Astrocyte of the spinal cord (primary cell): ENCODE results near the gene DNALI1.

Experiments used
- DNase-seq: peaks from one replicate; pipeline ENCODE4 v3.0.0; 2011; ENCODE audit warnings: low read depth, low spot score
- H3K4me3 ChIP-seq: 2 replicates; pipeline ENCODE4 v1.5.1; 2011; ENCODE audit warnings: low read depth, mild to moderate bottlenecking, low read length, moderate library complexity
- in situ Hi-C: cut with HindIII; loops from 2 replicates; pipeline ENCODE4 v1.10.0; 2017; ENCODE audit warnings: low sequenced_read_pairs
- TF ChIP-seq, protein P1 (sequence below): IDR thresholded peaks from 2 replicates; pipeline ENCODE4 v1.5.1; 2012; ENCODE audit warnings: low read depth, mild to moderate bottlenecking, low read length, inconsistent platforms

DNALI1 gene

DNA sequence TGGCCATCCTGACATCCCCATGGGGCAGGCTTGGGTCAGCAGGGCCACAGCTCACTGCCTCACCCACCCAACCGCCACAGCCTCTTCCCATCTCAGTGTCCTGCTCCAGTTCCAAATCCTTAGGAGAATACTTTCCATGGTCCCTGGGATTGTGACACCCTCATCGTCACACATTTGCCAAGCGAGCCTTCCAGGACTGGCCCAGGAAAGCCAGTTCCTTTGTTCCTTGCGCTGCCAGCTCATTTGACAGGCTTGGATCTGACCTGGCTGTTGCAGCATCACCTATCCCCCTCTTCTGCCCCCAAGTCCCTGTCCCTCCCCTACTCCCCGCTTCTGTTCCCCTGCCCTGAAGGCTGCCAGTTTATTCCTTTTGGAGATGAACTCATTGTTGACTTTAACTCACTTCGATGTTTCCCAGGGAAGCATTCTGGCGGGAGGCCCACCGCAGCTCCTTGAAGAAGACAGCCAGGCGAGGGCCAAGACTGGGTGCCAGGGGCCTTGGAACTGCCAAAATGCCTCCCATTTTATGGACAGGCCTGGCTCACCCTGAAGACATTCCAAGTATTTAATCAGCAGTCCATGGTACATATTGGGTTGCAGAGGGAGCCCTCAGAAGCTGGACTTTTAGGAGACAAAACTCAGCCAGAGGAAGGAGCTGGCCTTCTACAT is 49.2 kb downstream of the DNALI1 start:
- TF ChIP-seq, protein P1, sequence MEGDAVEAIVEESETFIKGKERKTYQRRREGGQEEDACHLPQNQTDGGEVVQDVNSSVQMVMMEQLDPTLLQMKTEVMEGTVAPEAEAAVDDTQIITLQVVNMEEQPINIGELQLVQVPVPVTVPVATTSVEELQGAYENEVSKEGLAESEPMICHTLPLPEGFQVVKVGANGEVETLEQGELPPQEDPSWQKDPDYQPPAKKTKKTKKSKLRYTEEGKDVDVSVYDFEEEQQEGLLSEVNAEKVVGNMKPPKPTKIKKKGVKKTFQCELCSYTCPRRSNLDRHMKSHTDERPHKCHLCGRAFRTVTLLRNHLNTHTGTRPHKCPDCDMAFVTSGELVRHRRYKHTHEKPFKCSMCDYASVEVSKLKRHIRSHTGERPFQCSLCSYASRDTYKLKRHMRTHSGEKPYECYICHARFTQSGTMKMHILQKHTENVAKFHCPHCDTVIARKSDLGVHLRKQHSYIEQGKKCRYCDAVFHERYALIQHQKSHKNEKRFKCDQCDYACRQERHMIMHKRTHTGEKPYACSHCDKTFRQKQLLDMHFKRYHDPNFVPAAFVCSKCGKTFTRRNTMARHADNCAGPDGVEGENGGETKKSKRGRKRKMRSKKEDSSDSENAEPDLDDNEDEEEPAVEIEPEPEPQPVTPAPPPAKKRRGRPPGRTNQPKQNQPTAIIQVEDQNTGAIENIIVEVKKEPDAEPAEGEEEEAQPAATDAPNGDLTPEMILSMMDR = no peak
- in situ Hi-C loops = no loop called here
- no peak overlapping the region for H3K4me3 ChIP-seq
- no peak for DNase-seq

DNA sequence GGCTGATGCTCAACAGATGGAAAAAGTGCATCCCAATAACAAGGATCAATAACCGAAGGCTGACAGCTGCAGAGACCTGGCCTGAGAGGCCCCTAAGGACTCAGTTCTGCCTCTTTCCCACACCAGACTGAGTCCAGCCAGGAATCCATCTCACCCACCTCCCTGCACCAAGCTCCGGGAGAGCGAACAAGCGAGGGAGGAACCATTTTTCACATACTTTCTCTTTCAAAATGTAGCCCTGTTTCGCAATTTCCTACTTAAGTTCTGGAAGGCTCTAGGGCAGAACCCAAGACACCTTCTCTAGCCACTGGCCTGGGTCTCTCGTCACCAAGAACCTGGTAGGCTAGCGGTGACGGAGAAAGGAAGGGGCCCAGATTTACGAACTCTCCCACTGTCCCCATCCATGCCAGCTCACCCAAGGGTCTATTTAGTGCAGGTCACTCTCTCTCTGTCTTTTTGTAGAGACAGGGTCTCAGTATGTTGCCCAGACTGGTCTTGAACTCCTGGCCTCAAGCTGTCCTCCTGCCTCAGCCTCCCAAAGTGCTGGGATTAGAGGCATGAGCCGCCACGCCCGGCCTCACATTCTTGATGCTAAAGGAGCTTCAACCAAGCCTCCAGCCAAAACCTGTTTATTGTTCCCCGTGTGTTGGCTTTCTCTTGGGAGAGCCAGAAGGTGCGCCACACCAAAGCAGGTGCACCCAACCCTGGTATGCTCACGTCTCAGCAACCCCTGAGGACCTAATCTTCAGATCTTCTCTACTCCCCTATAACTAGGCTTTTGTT is 49.9 kb downstream of the DNALI1 start:
- TF ChIP-seq, protein P1 = no peak
- in situ Hi-C loops = no loop called here
- H3K4me3 ChIP-seq = no peak overlapping the region
- no peak for DNase-seq

GRCh38 chr1:37609002-37609401 is 52.3 kb downstream of the DNALI1 start:
- in situ Hi-C loops = no loop called here
- no peak for DNase-seq
- H3K4me3 ChIP-seq = no peak overlapping the region
- TF ChIP-seq, protein P1 = no peak

GRCh38 chr1:37609994-37610393 is 53.3 kb downstream of the DNALI1 start:
- TF ChIP-seq, protein P1 = no peak
- DNase-seq = no peak
- H3K4me3 ChIP-seq = no peak overlapping the region
- in situ Hi-C loops = no loop called here

- in situ Hi-C loops = no loop called here
- TF ChIP-seq, protein P1 = no peak
- no peak for DNase-seq
- H3K4me3 ChIP-seq = no peak overlapping the region
These were observed 55.4 kb downstream of the DNALI1 start for GRCh38 chr1:37612186-37612585.

DNA sequence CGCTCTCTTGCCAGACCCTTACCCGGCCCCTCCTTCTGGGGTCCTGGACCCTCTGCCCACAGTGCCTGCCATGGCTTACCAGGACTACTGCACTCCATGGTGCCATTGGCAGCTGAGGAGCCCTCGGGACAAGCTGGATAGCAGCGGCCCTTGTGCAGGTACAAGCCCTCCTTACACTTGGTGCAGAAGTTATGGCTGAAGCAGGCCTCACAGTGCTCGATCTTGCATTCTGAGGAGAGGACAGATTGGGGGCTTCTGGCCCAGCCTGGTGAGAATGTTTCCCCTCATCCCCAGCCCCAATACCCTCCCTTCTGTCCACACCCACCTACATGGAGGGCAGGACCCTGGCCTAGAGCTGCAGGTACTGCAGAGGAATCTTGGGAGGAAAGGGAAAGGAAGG is 57.4 kb downstream of the DNALI1 start:
- TF ChIP-seq, protein P1 = no peak
- no peak overlapping the region for H3K4me3 ChIP-seq
- in situ Hi-C loops = no loop called here
- DNase-seq = no peak
